Putamen (tissue), 1 donor: Measurements from ENCODE around the gene CNP.
"Not testable (repeated sequence)": the region's sequence is repeated elsewhere in the genome, so short reads cannot be mapped to it uniquely, and the experiment has no call there.

Experiments
- DNase-seq: peaks from one replicate; pipeline ENCODE4 v3.0.0-alpha.2; 2016; ENCODE audit warnings: low spot score

Gene CNP

GRCh38 chr17:42002792-42003301 lies 36.3 kb downstream of the CNP start:
- DNase-seq = peak; percentile 67

GRCh38 chr17:42005166-42005565 lies 38.6 kb downstream of the CNP start:
- DNase-seq = no peak

- DNase-seq = peak; percentile 86
Observed at GRCh38 chr17:42009170-42009569, 42.6 kb downstream of the CNP start.

GRCh38 chr17:42010266-42010680 lies 43.7 kb downstream of the CNP start:
- DNase-seq = not testable (repeated sequence)

GRCh38 chr17:42010898-42011516 lies 44.4 kb downstream of the CNP start:
- no peak for DNase-seq

GRCh38 chr17:42012363-42012762 lies 45.8 kb downstream of the CNP start:
- not testable (repeated sequence) for DNase-seq

- not testable (repeated sequence) for DNase-seq
Observed at GRCh38 chr17:42013740-42014139, 47.1 kb downstream of the CNP start.

- no peak for DNase-seq
Observed at GRCh38 chr17:42016411-42016831, 49.8 kb downstream of the CNP start.

GRCh38 chr17:42016941-42017865 lies 50.6 kb downstream of the CNP start, which contains the start of gene DNAJC7:
TSS of gene DNAJC7 (minus strand) at chr17:42017439. CDS start at chr17:42017416, 23 bp downstream.
- peak; percentile 93 for DNase-seq

GRCh38 chr17:42017866-42018200 lies 51.2 kb downstream of the CNP start:
- DNase-seq = no peak

- no peak for DNase-seq
Observed at GRCh38 chr17:42018339-42018738, 51.7 kb downstream of the CNP start.

- DNase-seq = no peak
Observed at GRCh38 chr17:42018988-42019387, 52.4 kb downstream of the CNP start.

- peak; percentile 90 for DNase-seq
Observed at GRCh38 chr17:42019509-42020404, 53.2 kb downstream of the CNP start, which contains the start of gene NKIRAS2. TSS of gene NKIRAS2 (plus strand) at chr17:42020090. CDS start at chr17:42021578, 1,488 bp downstream.

- DNase-seq = not testable (repeated sequence)
Observed at GRCh38 chr17:42020845-42021244, 54.2 kb downstream of the CNP start.

- no peak for DNase-seq
Observed at GRCh38 chr17:42023524-42024349, 57.1 kb downstream of the CNP start.

- no peak for DNase-seq
Observed at GRCh38 chr17:42025191-42025579, 58.6 kb downstream of the CNP start.

GRCh38 chr17:42025936-42026335 lies 59.3 kb downstream of the CNP start:
- no peak for DNase-seq

- no peak for DNase-seq
Observed at GRCh38 chr17:42026857-42027589, 60.4 kb downstream of the CNP start.
